Pancreas (tissue), 10 donors: ENCODE measurements around the gene MAB21L3. TPM values are rescaled to one million over a fixed set of nuclear protein-coding genes. Genes with fewer than 3 reads are reported as not detected.

Experiments
- ATAC-seq, 4 donors: fragments of 200-7000 bp; cut with Tn5 transposase; one replicate each; pipeline versions ENCODE4 v1.8.0 to v1.9.1; 2020; ENCODE audit warnings: mild to moderate bottlenecking in 4 of 4, moderate library complexity in 4 of 4
- DNase-seq, 6 donors: peaks; one replicate each; pipeline ENCODE4 v3.0.0-alpha.2; 2020
- FAIRE-seq: peaks from 2 replicates; lab custom pipeline; 2012; peaks lifted over from hg19 to GRCh38; lab: Jason Lieb, UNC
- H3K27ac ChIP-seq, 4 donors: fragments of 200-600 bp; sonication (generic); 1 replicate in 3 of 4; 2 replicates in 1 of 4; pipeline versions ENCODE4 v1.5.0 to v1.8.0; 2020
- H3K27me3 ChIP-seq, 4 donors: fragments of 200-600 bp; one replicate each; pipeline ENCODE4 v1.8.0; 2021
- H3K36me3 ChIP-seq, 3 donors: fragments of 200-600 bp; sonication (generic) in 1 of 3; one replicate each; pipeline versions ENCODE4 v1.5.0 to v1.8.0; 2020 to 2021
- H3K4me1 ChIP-seq, 3 donors: fragments of 200-600 bp; one replicate each; pipeline ENCODE4 v1.8.0; 2021
- H3K4me3 ChIP-seq, 4 donors: fragments of 200-600 bp; sonication (generic) in 2 of 4; one replicate each; pipeline versions ENCODE4 v1.5.0 to v1.8.0; 2020 to 2021
- H3K9me3 ChIP-seq, 4 donors: fragments of 200-600 bp; one replicate each; pipeline ENCODE4 v1.8.0; 2021
- WGBS, 2 donors: extraction: QIAGEN DNeasy Blood & Tissue Kit; methylation state at CpG; one replicate each; pipeline ENCODE4 v1.1.7; 2013; 5-methylcytosine and 5-hydroxymethylcytosine counted together
- intact Hi-C, 3 donors: fragments of 100-400 bp; cut with DNase I; formaldehyde crosslinking; loops; one replicate each; pipeline versions ENCODE4 v1.11.1 to v1.14.2; 2022
- polyA plus RNA-seq, 2 donors: library from polyadenylated mRNA; stranded (reverse); fragments of 200-250 nt; gene quantifications; one replicate each; pipeline ENCODE4 v1.2.3, GENCODE V29; 2013
- total RNA-seq, 6 donors: library from RNA; stranded (reverse); fragmentation: NEBNext Ultra II Directional in 4 of 6; extraction: Animal tissue kit (Norgen Biotek cat#: 25700) in 4 of 6; gene quantifications; one replicate each; pipeline versions ENCODE4 v1.2.1 to v1.2.4, GENCODE V29; 2021 to 2023
- TF ChIP-seq, protein P1 (sequence below), 4 donors: fragments of 200-600 bp; sonication (generic) in 3 of 4; IDR thresholded peaks; one replicate each; pipeline versions ENCODE4 v1.5.0 to v1.8.0; 2021; ENCODE audit warnings: antibody characterized with exemption in 4 of 4
- donor health status: healthy with polysubstance abuse.
- donor health status: DM: no; HTN: no; CAD: no; lungs with moderate emphysema.
- donor health status: DM: no; HTN: no; CAD: no.
- donor health status: control.
- donor health status: control.
- donor health status: Bipolar disorder and iron deficiency.
- donor health status: DM: yes; HTN: yes; CAD: no.
- donor health status: DM: no; HTN: no; CAD: no.
- donor health status: DM: no; HTN: no; CAD: no.
- donor health status: DM: yes; HTN: yes; CAD: no.

MAB21L3 gene
- total and polyA plus RNA-seq, 8 donors, result 0.12 TPM; not detected in 7

DNA sequence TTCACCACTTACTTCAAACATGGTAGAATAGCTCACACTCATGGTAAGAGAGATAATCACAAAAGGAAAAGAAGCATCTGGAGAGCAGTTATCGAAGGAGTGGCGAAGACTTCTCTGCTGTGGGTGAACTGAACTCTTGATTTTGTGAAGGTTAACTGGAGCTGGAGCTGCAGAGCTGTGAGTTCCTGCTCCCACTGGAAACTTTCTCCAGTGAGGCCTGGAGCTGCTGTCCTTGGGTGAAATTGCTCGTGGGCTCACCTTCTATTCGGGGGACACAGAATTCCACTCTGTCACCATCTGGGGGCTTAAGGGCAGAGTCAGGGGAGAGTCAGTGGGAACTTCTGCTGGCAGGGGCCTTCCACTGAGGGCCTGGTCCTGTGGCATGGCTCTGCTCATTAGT is 45.9 kb downstream of the MAB21L3 start:
- ATAC-seq (no peak), FAIRE-seq (no peak), DNase-seq (no peak)
- no peak overlapping the region for H3K27ac ChIP-seq
- H3K9me3 ChIP-seq, result no peaks in the 10 kb centered on the region
- no peaks in the 10 kb centered on the region for H3K36me3 ChIP-seq
- intact Hi-C loops, result loop anchor here in 1 of 3 donors (10.0 kb wide), 1 partner anchor 218 kb away; the partner anchor contains the start of gene ATP1A1
- WGBS, 2 donors, result 89 to 93% methylated on average over 4 of the region's 4 CpGs
- H3K4me3 ChIP-seq, result no peak overlapping the region
- no peaks in the 10 kb centered on the region for H3K27me3 ChIP-seq
- H3K4me1 ChIP-seq, result peaks cover 16 to 20% (median 16%) of the 10 kb centered on the region in 3 donors
- TF ChIP-seq, protein P1, sequence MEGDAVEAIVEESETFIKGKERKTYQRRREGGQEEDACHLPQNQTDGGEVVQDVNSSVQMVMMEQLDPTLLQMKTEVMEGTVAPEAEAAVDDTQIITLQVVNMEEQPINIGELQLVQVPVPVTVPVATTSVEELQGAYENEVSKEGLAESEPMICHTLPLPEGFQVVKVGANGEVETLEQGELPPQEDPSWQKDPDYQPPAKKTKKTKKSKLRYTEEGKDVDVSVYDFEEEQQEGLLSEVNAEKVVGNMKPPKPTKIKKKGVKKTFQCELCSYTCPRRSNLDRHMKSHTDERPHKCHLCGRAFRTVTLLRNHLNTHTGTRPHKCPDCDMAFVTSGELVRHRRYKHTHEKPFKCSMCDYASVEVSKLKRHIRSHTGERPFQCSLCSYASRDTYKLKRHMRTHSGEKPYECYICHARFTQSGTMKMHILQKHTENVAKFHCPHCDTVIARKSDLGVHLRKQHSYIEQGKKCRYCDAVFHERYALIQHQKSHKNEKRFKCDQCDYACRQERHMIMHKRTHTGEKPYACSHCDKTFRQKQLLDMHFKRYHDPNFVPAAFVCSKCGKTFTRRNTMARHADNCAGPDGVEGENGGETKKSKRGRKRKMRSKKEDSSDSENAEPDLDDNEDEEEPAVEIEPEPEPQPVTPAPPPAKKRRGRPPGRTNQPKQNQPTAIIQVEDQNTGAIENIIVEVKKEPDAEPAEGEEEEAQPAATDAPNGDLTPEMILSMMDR (IDR thresholded peaks at IDR 0.05), result no peak

DNA sequence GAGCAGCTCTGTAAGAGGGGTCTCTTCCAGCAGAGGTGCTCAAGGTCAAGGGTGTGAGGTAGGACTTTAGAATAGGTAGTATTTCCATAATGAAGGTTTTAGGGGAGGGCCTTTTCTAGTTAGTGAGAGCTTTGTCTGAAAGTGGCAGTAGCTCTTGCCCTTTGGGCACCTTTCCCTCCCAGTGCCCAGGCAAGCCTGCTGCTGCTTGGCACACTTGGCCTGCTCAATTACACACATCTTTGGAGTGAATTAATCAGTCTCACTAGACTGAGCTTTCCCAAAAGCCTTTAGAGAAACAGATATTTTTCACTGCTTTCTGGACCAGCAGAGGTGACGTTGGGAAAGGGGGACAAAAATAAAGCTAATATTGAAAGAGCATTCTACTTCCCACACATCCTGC is 48.0 kb downstream of the MAB21L3 start:
- H3K4me1 ChIP-seq, result peaks cover 0 to 7% (median under 1%) of the 10 kb centered on the region in 3 donors
- no peak for FAIRE-seq
- no peak for ATAC-seq
- H3K36me3 ChIP-seq, result no peaks in the 10 kb centered on the region
- H3K27ac ChIP-seq, result no peak overlapping the region
- 75 to 82% methylated on average over 1 of the region's 1 CpG for WGBS, 2 donors
- no peak for DNase-seq
- H3K27me3 ChIP-seq, result no peaks in the 10 kb centered on the region
- intact Hi-C loops, result loop anchor here in 1 of 3 donors (10.0 kb wide), 1 partner anchor 216 kb away; the partner anchor contains the start of gene ATP1A1
- no peak overlapping the region for H3K4me3 ChIP-seq
- TF ChIP-seq, protein P1 (IDR thresholded peaks at IDR 0.05), result no peak
- no peaks in the 10 kb centered on the region for H3K9me3 ChIP-seq

DNA sequence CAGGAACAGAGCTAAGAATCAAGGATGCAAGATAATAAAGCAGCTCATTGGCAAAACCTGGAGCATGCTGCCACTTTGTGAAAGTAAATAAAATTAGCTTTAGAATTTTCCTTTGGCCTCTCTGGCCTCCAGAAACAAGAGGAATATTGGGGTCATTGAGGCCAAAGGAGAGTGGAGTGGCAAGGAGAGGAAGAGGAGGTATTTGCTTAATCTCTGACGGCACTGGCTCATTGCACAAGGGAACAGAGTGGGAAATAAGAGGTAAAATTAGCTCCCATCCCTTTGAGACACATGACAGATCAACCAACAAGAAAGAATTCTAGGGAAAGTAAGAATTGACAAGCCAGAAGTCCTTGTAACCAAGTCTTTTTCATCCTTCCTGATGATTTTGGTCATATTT is 48.4 kb downstream of the MAB21L3 start:
- FAIRE-seq (no peak), ATAC-seq (no peak)
- TF ChIP-seq, protein P1 (IDR thresholded peaks at IDR 0.05), result no peak

DNA sequence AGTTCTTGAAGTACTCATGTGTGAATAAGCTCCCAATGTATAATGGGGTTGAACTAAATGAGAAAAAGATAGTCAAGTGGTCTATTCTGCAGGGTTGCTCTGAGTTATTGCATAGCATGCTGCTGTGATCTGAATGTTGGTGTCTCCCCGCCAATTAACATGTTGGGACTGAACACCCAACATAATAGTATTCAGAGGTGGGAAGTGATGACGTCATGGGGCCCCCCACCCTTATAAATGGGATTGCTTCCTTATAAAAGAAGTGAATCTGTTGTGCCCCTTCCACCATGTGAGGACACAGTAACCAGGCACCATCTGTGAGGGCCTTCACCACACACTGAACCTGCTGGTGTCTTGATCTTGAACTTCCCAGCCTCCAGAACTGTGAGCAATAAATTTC is 50.2 kb downstream of the MAB21L3 start:
- intact Hi-C loops, result no loop called here
- FAIRE-seq (no peak), DNase-seq (no peak), ATAC-seq (no peak)
- no peak overlapping the region for H3K4me3 ChIP-seq
- no peaks in the 10 kb centered on the region for H3K36me3 ChIP-seq
- no peaks in the 10 kb centered on the region for H3K9me3 ChIP-seq
- TF ChIP-seq, protein P1 (IDR thresholded peaks at IDR 0.05), result no peak
- H3K27me3 ChIP-seq, result no peaks in the 10 kb centered on the region
- no peak overlapping the region for H3K27ac ChIP-seq
- WGBS, 2 donors, result 62 to 79% methylated on average over 2 of the region's 2 CpGs
- H3K4me1 ChIP-seq, result no peaks in the 10 kb centered on the region

More for the DNA sequence above, 48.4 kb downstream of the MAB21L3 start:
- Histone ChIP-seq H3K4me3 (no peak overlapping the region), H3K36me3 (no peaks in the 10 kb centered on the region), H3K27ac (no peak overlapping the region), H3K4me1 (peaks cover 0 to 2% (median 0%) of the 10 kb centered on the region in 3 donors), H3K27me3 (no peaks in the 10 kb centered on the region), H3K9me3 (no peaks in the 10 kb centered on the region)
- intact Hi-C loops, result loop anchor here in 1 of 3 donors (10.0 kb wide), 1 partner anchor 215 kb away; the partner anchor contains the start of gene ATP1A1
- whole genome bisulfite sequencing, 2 donors, result 75 to 86% methylated on average over 1 of the region's 1 CpG
- no peak for DNase-seq

DNA sequence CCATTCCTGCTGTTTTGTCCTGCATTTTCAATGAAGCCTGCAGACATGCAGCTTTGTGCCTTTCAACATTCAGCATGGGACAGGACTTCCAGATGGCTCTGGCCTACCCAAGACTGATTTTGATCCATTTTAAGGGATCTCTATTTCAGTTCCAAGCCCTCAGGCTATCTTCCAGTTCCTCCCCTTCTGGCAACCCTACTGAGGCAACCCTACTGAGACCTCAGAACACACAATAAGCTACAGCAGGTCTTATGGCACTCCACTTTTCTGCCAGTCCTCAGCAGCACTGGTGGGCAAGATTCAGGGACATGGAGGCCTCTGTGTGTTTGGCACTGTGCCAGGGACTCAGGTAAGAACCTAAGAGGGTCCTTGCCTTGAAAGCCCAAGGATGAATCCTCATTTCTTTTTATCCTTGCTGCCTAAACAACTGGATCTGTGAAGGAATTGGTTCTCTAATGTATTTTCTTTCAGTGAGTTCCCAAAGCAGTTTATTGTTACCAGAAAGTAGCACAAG is 50.7 kb downstream of the MAB21L3 start:
- TF ChIP-seq, protein P1 (IDR thresholded peaks at IDR 0.05), result no peak
- ATAC-seq (no peak), DNase-seq (no peak), FAIRE-seq (no peak)
- intact Hi-C loops, result no loop called here
- no peak overlapping the region for H3K4me3 ChIP-seq
- H3K9me3 ChIP-seq, result no peaks in the 10 kb centered on the region
- no peaks in the 10 kb centered on the region for H3K27me3 ChIP-seq
- H3K4me1 ChIP-seq, result no peaks in the 10 kb centered on the region
- no peak overlapping the region for H3K27ac ChIP-seq
- no peaks in the 10 kb centered on the region for H3K36me3 ChIP-seq
